GM19455 (cell line): Measurements from ENCODE around the gene UBAC1.
A peak's percentile ranks its signal among the peaks of the same experiment; 100 is the strongest.
"Not testable (repeated sequence)": the region's sequence is repeated elsewhere in the genome, so short reads cannot be mapped to it uniquely, and the experiment has no call there.

Source experiments
- ATAC-seq: cut with Tn5 transposase; IDR thresholded peaks from one replicate; pipeline ENCODE4 v1.9.1; 2021; ENCODE audit not compliant: unreplicated experiment

The UBAC1 gene

DNA sequence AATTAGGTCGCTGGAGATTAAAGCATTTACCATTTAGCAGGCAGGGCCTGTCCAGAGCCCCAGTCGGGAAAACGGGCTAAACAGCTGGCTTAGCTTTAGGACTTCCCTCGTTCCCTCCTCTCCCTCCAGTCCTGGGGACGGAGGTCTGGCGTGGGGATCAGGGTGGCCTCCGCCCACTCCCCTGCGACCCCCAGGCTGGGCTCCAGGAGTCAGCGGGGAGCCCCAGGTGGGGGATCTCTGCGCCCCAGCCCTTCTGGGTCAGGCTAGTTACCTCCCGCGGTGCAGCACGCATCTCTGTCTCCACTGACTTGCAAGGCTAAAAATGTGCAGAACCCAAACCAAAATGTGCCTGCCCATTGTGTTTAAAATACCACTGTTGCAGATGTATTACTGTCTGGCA lies 37.7 kb downstream of the UBAC1 start:
- no peak for ATAC-seq

DNA sequence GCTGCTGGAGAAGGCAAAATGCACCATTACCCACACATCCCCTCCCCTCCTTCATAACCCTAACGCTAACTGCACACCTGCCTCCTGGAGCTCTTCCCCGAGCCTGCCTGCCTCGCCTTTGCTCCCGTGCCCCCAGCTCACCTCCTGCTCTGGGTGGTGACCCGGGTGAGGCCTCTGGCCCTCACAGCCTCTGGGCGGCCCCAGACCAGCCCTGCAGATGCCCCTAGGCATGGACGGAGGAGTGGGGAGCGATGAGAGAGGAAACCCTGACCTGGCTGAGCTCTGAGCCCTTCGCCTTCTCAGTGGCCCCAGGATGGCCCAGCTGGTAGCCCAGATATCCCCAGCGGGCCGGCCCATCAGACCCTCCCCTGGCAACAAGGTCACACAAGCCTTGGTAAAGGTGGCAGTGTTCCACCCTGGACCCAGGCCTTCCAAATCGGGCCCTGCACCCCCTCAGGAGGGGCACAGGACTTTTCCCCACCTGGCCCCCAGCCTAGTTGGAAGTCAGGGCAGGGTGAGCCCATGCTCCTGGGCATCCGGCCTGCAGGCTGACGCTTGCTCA lies 39.3 kb downstream of the UBAC1 start:
- no peak for ATAC-seq

DNA sequence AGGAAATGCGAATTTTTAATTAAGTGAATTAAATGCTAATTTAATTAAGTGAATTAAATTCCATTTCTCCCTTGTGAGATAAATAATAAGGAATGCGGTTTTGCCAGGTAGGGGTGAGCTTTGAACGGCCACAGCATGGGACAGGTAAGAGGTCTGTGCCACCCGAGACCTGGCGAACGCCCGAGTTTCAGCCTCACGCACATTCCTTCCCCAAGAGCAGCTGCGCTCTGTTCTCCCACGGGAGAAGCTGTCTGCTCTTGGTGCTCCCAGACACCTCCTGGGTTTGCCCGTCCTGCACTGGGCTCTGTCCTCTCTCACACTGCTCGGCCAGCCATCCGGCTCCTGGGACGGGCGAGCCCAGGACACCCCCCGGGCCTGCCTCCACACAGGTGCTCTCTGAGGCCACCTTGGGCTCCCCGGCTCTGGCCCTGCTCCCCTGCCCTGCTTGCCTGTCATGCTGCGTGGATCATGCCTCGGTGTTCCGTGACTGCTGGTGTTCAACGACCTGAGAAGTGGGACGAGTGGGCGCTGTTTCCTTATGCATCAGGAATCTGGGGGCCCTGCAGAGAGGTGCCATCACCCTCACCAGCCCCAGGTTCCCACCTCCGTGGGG lies 40.1 kb downstream of the UBAC1 start:
- no peak for ATAC-seq

DNA sequence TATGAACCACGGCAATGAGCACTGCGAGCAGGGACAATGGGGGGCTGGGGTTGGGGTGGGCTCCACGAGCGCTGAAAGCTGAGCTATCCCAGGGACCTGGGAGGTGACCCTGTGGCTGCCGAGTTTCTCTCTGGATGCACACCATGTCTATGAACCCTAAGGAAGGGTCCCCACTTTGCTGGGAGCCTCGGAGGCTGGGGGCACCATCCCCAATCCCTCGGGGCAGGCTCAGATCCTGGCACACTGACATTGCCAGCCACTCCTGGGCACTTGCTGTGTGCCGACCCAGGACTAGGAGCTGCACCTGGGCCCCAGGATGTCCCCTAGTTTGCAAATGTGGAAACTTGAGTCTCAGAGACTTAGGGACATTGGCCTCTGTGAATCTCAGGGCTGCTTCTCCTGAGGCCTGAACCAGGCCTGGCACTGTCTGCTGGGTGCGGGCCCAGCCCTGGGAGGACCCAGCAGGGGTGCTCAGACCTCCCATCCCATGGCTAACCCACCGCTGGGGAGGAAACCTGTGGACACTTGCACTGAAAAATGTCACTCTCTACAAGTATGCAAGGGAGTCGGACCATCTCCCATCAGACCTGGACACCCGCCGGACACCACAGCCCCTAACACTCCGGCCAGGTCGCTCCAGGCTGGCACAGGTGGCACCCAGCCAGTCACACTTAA lies 40.8 kb downstream of the UBAC1 start:
- ATAC-seq: no peak

DNA sequence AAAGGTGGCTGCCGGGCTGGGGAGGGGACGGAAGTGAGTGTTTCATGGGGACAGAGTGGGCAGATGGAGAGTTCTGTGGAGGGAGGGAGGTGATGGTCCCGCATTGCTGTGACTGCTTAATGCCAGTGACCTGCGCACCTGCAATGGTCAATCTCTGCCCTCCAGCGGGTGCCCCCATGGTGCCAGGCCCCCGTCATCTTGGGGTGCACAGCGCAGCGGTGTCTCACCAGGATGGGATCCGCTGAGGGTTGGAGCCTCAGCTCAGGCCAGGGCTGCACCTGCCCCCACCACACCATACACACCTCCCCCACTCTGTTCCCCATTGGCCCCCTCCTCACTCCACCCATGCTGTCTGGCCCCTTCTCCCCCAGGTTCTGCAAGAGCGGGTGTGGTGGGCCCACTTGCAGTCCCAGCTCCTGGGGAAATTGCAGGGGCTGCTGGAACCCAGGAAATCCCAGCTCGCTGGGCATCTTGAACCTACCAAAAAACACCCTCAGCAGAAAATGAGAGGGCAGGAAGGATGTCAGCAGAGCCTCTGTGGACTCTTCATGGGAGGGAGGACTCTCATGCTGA lies 41.8 kb downstream of the UBAC1 start:
- ATAC-seq: no peak

DNA sequence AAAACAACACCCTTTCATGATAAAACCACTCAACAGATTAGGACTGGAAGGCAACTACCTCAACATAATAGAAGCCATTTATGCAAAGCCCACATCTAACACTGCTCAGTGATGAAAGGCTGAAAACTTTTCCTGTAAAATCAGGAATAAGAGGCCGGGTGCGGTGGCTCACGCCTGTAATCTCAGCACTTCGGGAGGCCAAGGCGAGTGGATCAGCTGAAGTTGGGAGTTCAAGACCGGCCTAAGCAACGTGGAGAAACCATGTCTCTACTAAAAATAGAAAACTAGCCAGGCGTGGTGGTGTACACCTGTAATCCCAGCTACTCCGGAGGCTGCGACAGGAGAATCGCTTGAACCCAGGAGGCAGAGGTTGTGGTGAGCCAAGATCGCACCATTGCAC lies 44.9 kb downstream of the UBAC1 start:
- not testable (repeated sequence) for ATAC-seq

DNA sequence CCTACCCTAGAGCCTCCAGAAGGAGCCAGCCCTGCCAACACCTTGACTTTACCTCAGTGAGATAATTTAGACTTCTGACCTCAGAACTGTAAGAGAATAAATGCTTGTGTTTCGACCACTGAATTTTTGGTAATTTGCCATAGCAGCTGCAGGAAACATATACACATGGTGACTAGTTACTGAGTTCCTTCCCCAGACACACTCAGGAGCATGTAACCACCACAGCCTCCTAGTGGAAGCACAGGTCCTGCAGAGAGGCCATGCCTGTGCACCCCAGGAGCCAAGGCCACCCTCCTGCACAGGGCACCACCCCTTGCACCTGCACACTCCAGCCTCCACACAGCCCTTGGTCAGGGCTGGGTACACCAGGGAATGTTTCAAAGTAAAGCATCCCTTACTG lies 46.3 kb downstream of the UBAC1 start:
- no peak for ATAC-seq

DNA sequence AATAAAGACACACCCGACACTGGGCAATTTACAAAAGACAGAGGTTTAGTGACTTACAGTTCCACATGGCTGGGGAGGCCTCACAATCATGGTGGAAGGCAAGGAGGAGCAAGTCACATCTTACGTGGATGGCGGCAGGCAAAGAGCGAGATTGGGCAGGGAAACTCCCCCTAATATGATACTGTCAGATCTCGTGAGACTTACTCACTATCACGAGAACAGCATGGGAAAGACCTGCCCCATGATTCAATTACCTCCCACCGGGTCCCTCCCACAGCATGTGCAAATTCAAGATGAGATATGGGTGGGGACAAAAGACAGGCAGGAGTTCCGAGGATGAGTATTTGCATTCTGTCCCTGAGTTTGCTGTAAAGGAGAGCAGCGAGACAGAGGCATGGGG lies 49.9 kb downstream of the UBAC1 start:
- not testable (repeated sequence) for ATAC-seq

DNA sequence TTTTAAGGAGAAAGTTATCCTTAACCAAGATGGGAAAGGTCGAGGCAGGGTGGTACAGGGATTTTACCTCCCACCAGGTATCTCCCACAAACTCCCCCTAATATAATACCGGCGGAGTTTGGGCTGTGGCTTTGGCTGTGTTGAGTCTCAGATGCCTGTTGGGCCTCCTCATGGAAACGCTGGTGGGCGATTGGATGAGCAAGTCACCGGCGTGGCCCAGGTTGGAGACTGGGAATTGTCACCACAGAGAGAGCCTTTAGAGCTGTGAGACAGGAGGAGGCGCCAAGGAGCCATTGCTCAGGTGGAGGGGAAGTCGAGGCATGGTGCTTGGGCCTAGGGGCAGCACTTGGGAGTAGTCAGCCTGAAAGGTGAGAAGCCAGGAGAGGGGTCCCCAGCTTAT lies 50.4 kb downstream of the UBAC1 start:
- ATAC-seq: no peak

DNA sequence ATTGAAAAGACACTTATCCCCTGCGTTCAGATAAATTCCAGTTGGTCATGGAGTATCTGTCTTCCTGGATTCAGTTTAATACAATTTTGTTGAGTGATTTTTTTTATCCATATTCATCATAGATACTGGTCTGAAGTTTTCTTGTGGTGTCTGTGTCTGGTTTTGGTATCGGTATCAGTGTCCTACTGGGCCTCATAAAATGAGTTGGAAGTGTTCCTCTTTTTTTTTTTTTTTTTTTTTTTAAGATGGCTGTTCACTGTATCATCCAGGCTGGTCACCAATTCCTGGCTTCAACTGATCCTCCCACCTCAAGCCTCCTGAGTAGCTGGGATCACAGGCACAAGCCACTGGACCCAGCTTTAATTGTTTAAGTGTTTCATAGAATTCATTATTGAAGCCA lies 51.0 kb downstream of the UBAC1 start:
- no peak for ATAC-seq

DNA sequence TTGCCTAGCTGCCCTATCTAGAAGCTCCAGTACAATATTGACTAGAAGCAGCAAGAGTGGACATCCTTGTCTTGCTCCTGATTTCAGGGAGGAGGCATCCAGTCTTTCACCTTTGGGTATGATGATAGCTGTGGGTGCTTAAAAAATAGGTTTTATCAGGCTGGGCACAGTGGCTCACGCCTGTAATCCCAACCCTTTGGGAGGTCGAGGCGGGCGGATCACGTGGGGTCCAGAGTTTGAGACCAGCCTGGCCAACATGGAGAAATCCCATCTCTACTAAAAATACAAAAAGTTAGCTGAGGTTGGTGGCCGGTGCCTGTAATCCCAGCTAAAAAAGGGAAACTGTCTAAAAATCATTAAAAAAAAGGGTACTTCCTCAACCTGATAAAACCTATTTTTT lies 51.8 kb downstream of the UBAC1 start:
- ATAC-seq: no peak

DNA sequence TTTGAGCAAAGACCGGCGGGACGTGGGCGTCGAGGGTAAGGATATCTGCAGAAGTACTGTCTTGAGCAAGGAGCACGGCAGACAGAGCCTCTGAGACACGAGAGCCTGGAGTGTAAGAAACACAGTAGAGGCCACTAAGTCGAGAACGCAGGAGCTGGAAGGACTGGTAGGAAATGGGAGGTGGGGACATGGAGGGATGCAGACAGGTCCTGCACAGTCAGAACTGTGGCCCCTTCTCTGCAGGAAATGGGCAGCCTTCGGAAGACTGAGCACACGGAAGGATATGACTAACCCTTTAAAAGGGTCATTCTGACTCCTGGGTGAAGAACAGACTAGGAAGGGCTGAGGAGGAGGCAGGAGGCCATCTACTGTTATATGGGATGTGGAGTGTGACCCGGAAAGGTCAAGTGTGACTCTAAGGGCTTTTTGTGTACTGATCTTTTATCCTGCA lies 52.4 kb downstream of the UBAC1 start:
- ATAC-seq: no peak

DNA sequence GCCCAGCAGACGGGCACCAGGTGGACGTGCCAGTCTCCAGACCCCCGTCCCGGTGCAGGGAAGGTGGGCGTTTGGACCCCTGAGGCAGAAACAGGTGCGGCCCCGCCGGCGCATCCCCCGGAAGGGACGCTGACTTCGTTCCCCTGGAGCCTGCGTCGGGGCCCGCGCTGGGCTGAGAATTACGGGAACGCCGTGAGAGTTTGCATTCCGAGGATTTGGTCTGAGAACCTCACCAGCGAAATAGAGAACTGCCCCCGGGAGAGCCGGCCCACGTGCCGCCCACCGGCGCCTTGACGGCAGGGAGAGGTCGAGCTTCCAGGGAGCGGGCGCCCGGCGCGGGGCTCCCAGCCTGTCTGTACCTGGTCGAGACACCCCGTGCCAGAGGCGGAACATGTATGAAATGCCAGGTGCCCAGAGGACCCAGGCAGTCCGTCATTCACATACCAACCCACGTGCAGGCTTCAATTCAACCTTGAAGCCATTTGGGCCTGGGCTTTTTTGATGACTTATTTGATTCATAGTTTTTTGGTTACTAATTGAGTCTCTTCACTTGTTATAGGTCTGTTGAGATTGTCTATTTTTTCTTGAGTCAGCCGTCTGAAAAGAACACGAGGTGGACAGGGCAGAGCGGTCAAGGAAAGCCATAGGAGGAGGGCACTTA lies 53.0 kb downstream of the UBAC1 start:
- no peak for ATAC-seq

DNA sequence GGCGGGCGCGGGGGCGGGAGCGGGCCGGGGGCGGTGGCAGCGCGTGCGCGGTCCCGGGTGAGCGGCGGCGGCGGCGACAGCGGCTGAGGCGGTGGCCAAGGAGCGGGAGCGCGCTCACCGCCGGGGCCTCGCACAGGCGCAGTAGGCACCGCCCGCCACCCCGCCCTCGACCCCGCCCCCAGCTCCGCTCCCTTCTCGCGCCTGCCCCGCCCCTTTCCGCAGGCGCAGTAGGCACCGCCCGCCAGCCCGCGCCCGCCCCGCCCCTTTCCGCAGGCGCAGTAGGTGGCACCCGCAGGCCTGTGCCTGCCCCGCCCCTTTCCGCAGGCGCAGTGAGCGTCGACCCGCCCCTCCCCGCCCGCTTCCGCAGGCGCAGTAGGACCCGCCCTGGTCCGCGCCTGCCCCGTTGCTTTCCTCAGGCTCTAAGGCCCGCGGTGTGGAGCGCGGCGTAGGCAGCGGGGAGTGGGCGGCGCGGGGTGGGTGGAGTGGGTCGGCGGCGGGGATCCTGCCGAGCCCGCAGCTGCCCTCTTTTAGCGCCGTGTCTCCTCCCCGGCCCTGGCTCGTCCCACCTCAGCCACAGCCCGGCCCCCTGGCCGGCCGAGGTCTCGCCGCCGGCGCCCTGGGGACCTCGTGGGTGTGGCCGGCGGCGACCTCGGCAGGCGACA lies 53.6 kb downstream of the UBAC1 start, which contains the start of gene CAMSAP1:
Gene CAMSAP1 (minus strand): TSS at position 116 of the 662 bp plus-strand sequence. CDS start 387 bp downstream, outside the sequence.
- ATAC-seq: peak; percentile 73

DNA sequence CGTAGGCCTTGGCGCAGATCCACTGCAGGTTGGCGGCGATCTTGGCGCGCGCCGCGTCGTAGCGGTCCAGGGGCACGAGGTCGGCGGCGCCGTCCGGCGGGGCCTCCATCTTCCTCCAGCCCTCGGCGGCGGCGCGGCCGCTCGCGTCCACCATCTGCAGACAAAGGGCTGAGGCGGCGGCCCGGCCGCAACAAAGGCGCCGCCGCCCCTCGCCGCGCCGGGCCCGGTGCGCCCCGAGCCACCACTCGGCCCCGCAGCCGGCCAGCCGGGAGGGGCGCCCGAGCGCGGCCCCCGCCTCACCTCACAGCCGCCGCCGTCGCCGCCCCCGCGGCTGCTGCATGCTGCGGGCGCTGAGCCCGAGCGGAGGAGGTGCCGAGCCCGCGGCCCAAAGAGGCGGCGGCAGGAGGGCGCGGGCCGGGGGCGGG lies 54.2 kb downstream of the UBAC1 start:
- ATAC-seq: peak; percentile 21

DNA sequence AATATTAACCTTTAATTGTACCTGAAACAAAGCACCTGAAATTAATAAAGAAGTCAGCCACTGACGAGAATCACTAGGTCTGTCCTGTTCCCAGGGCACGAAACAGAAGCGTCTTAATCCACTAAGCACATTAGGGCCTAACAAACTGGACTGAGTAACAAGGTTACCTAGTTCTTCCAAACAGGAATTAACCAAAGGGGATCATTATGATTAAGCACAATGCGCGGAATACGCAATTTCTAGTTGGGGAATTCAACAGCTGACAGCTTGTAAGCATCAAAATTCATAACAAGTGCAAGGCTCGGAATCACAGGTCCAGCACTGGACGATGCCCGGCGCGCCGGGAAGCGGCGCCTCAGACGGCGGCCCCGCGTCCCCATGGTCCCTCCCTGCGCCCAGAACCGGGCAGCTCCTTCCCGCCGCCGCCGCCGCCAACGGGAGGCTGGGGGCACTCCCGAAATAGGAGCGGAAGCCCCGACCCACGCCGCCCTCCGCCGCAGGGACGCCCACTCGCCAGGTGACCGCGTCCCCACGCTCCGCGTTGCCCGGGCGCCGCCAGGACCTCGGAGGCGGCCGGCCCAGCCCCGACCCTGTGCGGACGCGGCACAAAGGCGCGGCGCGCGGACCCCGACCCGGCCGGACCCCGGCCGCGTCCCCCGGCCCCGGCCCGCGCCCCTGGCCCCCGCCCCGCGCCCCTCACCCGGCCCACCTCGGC lies 54.7 kb downstream of the UBAC1 start:
- peak; percentile 8 for ATAC-seq

DNA sequence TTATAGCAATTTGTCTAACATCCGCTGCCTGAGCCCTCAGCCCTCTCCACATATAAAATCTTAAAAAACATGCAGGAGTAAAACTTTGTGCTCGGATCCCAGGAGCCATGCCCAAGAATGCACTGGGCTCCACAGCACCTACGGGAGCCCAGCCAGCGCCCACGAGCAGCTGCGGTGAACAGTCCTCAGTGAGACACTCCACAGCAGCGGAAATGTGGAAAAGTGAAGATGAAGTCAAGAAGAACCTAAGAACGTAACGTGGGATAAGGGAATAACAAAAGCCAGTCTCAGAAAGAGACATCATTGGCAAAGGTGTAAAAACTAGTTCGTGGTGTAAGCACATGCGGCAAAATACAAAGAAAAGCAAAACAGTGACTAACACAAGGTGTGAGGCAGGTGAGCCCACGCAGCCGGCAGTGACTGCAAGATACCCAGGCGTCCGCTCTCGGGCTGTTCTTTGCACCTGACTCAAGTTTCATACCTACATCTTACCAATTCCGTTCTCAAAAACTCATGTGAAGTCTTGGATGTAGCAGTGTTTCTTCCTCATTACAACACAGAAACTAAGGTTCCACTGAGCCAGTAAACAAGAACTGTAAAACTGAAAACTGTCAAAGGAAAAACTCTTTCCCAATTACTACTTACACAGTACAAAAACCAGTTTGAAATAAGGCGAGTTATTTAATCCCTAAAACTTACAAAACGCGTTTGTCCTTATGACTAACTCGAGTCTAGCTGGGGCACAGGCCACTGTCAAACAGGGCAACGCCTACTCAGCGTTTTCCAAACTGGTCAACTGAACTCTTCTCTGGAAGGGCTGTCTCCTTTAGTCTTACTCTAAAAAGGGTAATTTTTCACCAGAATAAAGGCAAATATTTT lies 55.6 kb downstream of the UBAC1 start:
- no peak for ATAC-seq

DNA sequence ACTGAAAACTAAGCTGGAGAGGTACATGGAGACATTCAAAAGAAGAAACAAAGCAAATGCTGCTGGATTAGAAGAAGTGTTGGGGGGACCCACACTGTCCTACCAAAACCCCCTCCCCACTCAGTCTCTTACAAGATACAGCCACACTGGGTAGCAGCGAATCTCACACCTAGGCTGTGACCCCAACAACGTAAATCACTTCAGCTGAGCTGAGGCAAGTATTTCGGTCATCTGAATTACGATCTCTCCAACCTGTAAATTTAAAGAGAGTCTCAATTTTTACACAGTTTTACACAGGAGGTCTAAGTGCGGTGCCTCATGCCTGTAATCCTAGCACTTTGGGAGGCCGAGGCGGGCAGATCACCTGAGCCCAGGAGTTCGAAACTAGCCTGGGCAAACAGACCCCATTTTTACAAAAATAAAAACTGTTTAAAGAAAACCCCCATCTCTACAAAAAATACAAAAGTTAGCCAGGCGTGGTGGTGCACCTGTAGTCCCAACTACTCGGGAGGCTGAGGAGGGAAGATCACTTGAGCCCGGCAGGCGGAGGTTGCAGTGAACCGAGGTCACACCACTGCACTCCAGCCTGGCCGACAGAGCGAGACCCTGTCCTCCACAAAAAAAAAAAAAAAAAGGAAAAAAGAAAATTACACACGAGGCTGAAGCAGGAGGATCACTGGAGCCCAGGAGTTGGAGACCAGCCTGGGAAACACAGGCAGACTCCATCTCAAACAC lies 57.2 kb downstream of the UBAC1 start:
- ATAC-seq: no peak

DNA sequence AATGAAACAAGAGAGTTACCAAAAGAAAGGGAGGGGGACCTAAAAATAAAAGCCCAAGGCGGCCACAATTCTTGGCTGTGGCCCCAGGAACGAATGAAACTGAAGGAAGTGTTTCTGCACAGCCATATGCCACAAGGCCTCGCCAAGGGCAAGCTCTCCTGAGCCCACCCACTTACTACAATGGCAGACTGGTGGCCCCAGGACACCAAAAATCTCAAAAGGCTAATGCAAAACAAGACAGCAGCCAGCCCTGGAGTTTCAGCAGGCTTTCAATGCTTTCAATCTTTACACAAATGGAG lies 57.9 kb downstream of the UBAC1 start:
- no peak for ATAC-seq
